Neural progenitor cell (in vitro differentiated cells): ENCODE measurements around the gene ARL11.

Experiments
- EZH2 ChIP-seq: fragments of 200-600 bp; sonication (generic); IDR thresholded peaks from 2 replicates; pipeline ENCODE4 v1.6.1; 2017; ENCODE audit warnings: antibody characterized with exemption, mild to moderate bottlenecking, moderate library complexity
- EZH2phosphoT487 ChIP-seq: fragments of 200-600 bp; sonication (generic); IDR thresholded peaks from 2 replicates; pipeline ENCODE4 v1.6.1; 2017; ENCODE audit warnings: antibody characterized with exemption
- TF ChIP-seq, protein P1 (sequence below): fragments of 200-600 bp; sonication (generic); IDR thresholded peaks from 2 replicates; pipeline ENCODE4 v1.5.1; 2017; ENCODE audit warnings: antibody characterized with exemption, mild to moderate bottlenecking

DNA sequence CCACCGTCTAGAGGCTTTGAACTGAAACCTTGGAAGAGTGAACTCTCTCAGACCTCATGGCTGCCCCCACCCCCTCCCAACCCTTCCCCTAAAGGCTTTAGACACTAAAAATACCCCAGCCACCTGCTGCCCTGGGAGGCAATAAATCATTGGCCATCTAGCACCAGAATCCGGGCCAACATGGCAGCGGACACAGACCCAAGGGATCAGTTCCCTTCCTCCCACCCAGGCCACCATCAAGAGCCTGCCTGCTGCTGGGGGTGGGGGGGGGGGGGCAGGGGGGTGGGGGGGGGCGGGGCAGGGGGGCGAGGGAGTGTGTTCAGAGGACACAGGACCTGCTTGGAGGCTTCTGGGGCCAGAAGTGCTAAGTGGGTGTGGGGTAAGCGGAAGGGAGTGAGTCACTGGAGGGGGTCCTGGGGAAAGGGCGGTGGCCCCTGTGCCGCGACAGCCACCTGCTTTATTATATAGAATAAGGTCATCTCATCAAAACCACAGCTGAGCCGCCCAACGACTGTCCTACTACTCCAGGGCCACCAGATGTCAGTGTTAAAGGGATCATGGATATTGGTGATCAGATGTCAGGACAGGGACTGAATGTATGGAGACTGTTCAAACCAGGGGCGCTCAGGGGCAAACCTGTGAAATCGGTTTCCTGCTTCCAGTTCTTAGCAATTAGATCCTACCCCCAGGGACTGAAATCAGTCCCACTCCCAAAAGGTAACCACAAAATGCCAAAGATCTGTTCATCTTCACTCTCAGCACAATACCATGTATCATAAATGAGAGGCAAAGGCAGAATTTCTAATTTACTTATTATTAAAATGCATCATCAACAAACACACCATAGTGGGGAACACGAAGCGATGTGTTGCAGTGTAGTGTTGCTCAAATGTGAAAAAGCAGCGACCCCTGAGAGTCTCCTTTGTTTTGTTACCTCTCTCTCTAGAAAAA, 24.3 kb downstream of the ARL11 start:
- TF ChIP-seq, protein P1, sequence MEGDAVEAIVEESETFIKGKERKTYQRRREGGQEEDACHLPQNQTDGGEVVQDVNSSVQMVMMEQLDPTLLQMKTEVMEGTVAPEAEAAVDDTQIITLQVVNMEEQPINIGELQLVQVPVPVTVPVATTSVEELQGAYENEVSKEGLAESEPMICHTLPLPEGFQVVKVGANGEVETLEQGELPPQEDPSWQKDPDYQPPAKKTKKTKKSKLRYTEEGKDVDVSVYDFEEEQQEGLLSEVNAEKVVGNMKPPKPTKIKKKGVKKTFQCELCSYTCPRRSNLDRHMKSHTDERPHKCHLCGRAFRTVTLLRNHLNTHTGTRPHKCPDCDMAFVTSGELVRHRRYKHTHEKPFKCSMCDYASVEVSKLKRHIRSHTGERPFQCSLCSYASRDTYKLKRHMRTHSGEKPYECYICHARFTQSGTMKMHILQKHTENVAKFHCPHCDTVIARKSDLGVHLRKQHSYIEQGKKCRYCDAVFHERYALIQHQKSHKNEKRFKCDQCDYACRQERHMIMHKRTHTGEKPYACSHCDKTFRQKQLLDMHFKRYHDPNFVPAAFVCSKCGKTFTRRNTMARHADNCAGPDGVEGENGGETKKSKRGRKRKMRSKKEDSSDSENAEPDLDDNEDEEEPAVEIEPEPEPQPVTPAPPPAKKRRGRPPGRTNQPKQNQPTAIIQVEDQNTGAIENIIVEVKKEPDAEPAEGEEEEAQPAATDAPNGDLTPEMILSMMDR: peak; percentile 65
- TF ChIP-seq EZH2 (no peak), EZH2phosphoT487 (no peak)
